SIG-M5 treated with dmso at 0.1 percent for 504 hours (cell line): ENCODE measurements around the gene CPED1.
"Not testable (repeated sequence)": the region's sequence is repeated elsewhere in the genome, so short reads cannot be mapped to it uniquely, and the experiment has no call there.

Experiments used
- DNase-seq: peaks from one replicate; lab custom pipeline; 2025; ENCODE audit not compliant: unreplicated experiment; lab: John Stamatoyannopoulos, UW

CPED1 gene

DNA sequence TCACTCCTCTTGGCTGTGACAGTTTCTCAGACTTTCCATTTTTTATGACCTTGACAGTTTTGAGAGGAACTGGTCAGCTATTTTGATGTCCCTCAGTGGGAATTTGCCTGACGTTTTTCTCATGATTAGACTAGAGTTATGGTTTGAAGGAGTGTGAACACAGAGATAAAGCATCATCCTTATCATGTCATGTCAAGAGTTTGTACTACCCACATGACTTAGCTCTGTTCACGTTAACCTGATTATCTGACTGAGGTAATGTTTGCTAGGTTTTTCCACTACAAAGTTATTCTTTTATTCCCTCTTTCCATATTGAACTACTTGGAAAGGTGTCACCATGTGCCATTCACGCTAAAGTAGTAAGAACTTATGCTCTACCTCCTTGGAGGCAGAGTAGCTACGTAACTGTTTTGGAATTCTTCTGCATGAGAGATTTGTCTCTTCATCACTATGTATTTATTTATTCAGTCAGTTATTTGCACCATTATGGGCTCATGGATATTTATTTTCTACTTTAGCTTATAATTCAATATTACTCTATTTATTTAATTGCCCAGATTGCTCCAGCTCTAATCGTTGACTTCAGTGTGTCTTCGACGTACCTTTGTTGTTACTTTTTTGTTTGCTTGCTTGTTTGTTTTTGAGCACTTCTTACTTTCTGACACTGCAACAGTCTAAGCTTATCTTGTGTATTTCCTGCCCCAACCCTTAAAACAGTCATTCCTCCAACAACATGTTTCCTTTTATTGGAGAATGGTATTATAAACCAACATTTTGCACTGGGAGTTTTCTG is 50.4 kb downstream of the CPED1 start:
- DNase-seq, result no peak

GRCh38 chr7:121039510-121039822 is 51.0 kb downstream of the CPED1 start:
- DNase-seq, result no peak

DNA sequence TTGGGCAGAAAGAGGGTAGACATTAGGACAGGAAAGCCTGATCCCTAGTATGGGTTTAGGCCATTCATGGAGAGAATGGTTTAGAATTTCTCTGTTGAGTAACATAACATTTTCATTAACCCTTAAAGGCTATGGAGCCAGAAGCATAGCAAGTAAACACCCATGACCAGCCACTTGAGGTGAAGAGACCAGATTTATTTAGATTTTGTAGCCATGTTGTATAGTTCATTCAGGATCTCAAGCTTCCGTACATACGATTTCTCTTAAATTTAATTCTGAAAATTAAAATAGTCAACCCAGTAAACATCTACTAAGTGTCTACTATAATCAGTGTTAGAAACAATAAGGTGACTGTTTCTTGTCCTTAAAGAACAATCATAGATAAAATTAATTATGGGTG is 51.5 kb downstream of the CPED1 start:
- DNase-seq, result no peak

DNA sequence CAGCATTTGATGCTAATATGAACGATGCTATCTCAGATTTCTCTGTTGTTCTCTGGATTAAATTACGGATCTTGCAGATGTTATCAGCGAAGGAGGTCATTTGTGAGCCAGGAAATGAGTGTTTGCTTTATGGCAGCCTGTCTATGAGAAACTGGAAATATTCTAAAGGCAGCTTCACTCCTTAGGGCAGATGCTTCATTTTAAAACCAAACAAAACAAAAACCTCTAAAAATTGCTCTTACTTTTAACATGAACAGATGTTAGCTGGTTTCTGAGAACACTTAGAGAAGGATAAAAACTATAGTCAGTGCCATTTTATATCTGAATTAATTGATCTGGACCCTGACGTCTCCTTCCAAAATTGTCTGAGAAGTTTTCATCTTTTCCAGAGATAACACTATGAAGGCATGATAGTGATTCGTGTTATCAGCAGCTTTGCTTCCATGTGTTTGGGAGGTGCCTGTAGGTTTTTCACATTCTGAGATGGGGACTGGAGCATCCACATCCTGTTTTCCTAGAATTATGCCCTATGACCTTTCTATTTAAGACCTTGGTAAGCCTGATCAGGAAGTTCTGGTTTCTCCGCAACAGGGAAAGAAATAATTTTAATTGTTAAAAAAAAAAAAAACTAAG is 53.1 kb downstream of the CPED1 start:
- no peak for DNase-seq

DNA sequence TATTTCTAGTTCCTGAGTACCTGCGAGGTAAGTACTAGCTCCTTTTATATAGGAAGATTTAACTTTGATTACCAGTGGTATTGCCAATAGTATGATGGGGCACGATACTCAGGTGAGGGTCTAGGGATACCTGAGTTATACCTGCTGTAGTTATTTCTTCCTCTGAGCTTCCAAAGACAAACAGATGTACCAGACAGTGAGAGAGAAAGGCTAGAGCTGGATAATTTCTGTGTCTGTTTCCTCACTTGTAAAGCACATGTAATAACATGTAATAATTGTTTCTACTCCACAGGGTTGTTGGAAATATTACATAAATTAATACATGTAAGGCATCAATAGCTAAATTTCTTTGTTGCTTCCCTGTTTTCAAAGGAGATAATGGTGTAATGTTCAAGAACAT is 53.7 kb downstream of the CPED1 start:
- no peak for DNase-seq

GRCh38 chr7:121042899-121043298 is 54.4 kb downstream of the CPED1 start:
- DNase-seq, result no peak

DNA sequence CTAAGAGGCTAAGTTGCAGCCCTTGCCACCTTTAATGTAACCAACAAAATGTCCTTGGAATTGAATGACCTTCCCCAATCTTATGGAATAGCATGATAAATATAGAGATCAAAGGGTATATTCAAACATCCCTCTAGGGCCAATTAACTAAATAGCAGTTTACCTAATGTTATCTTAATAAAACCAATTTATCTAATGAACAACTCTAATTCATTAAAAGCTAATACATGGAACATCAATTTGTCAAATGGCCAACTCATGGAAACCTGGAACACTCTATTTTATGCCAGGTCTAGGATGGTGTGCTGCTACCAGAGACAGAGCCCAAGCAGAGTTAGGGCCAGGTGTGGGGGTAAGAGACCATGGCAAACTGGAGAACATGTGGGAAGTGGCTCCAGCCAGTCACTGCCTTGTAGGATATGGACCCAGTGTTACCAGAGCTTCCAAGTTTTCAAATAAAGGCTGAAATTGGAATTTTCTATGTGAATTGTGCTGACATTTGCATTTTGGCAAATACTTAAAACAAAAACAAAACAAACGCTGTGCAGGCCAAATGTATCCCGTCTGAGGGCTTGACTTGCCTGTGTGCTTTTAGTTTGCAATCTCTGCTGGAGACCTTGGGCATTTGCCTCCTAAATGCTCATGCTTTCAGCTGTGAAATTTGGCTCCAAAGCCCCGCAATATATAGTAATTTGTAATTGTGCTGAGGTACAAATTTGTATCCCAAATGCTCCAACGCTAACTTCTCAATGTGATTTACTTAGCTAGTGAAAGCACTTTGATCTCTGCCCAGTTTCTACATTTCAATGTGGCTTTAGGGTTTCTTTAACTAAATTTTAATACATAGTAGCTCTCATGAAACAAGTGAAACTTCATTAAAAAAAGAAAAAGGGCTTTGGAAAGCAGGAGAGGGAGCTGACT is 55.1 kb downstream of the CPED1 start:
- DNase-seq, result no peak

- DNase-seq, result no peak
Measured at GRCh38 chr7:121045090-121045489, 56.6 kb downstream of the CPED1 start.

- DNase-seq, result no peak
Measured at GRCh38 chr7:121046009-121046408, 57.5 kb downstream of the CPED1 start.

DNA sequence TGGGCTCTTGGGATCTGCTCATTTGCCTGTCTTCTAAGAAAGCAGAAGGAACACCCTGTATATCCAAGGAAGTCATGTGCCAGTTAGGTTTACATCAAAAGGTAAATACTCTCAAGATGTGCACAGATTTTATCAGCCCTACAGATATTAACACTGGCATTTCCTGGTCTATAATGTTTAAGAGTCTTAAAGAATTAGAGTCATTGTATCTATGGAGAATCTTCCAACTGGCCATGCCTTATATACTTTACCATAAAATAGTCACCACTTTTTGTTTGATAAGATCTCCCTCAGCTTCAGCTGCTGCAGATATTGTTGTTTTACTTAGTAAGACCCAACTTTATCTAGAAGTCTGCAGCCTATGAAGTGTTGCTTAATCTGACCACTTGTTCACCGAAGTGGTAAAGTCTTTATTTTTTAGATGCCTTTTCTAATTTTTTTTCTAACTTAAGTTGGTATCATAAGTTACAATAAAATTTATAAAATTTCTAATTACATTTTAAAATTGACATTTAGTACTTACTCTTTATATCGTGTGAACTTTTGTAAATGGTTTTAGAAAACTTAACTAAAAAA is 58.5 kb downstream of the CPED1 start:
- DNase-seq, result peak; percentile 8

- DNase-seq, result no peak
Measured at GRCh38 chr7:121048195-121048594, 59.7 kb downstream of the CPED1 start.

DNA sequence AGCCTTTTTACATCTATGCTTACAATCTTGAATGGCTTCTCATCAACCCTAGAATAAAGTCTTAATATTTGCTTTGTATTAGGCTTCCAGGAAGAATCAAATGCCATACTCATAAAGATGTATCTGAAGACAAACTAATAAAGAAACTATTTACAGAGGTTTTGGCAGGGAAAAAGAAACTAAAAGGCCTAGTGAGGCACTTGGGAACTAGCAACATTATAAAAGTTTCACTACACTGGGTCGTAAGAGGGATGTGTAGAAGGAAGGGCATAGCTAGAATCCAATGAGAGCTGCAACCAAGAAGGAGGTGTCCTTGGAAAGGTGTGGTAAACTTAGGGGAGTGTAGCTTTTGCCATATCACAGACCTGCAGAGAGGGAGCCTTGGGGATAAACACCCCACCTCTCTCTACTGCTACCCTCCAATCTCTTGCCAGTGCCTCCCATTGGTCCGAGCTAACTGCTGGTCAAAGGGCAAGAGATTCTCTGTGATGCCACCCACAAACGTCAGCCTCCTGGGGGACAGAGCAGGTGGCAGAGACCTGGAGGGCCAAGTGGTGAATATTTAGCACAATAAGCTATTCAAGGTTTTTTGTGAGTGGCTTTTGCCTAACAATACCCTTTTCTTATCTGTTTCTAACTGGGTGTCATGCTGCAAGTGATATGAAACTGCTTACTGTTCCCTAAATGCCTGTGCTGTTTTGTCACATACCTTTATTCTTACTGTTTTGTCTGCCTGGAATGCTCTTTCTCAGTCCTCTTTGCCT is 60.7 kb downstream of the CPED1 start:
- no peak for DNase-seq

DNA sequence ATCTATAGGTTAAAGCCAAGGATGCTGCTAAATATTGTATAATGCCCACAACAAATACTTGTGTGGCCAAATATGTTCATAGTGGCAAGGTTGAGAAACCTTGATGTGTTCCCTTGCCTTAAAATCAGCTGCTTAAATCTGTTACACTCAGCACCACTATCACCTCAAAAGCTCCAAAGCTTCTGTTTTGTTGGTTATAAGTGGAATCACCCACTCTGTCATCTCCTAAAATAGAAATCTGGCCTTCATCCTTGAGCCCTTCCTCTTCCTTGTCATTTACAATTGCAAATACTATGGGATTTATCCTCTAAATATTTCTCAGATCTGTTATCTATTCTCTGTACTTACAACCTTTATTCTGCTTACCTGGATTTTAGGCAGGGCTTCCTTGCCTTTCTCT is 61.4 kb downstream of the CPED1 start:
- DNase-seq, result no peak

- DNase-seq, result no peak
Measured at GRCh38 chr7:121053219-121053618, 64.7 kb downstream of the CPED1 start.

- DNase-seq, result no peak
Measured at GRCh38 chr7:121054925-121055324, 66.4 kb downstream of the CPED1 start.

DNA sequence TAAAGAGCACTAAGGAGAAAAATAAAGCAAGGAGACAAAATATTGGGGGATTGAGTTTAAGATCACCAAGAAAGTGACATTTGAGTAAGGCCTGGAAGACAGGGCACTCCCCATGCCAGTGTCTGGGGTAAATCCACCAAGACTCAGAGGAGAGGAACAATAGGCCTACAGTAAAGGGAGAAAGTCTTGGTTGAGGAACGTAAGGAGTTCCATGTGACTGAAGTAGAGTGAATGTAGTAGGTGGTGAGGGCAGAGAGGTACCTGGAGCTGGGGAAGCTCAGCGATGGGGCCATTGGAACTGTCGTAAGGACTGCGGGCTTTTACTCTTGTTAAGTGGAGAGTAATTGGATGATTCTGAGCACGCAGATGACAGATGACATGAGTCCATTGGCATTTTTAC is 69.4 kb downstream of the CPED1 start:
- DNase-seq, result no peak

GRCh38 chr7:121058975-121059374 is 70.5 kb downstream of the CPED1 start:
- no peak for DNase-seq

- not testable (repeated sequence) for DNase-seq
Measured at GRCh38 chr7:121059979-121060509, 71.5 kb downstream of the CPED1 start.

- DNase-seq, result no peak
Measured at GRCh38 chr7:121061677-121062582, 73.4 kb downstream of the CPED1 start.
